ENCODE data around the gene CDH13.

DNA sequence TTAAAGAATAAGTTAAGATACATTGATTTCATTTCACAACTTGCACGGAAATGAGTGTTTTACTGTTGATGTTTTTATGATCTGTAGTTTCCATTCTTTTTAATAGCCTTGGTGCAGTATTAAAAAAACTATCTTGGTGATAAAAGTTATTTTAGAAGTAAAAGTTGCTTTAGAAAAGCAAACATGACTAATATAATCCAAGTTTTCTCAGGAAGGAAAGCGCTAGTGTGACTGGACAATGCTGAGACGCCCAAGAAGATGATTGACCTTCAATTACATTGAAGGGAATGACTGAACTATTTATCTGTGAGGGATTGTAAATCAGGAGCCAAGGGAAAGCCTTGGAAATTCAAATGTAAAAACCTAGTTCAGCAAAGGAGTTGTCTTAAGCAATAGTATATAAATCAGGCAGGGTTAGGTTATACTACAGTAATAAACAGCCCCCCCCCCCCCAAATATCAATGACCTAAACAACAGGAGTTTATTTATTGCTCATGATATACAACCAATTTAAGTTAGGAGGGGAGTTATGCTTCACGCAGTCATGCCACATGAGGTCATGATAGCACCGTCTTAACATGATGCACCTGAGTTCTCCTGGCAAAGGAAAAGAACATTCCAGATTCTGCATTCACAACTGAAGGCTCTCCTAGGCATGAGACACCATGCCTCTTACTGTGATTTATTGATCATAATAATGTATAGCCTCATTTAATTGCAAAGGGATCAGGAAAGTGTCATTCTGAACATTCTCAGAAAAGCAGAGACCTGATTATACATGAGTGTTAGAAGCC is 443.8 kb downstream of the CDH13 start:
- TF ChIP-seq CTCF (IDR thresholded peaks at IDR 0.05; ENCODE audit: poor library complexity): no peak
- no peak for TF ChIP-seq EZH2 (IDR thresholded peaks at IDR 0.05; ENCODE audit: borderline replicate concordance)

Data from hepatocyte (in vitro differentiated cells).